Measurements from ENCODE around the gene ASB7. TPM values are rescaled to one million over a fixed set of nuclear protein-coding genes. Genes with fewer than 3 reads are reported as not detected.

The ASB7 gene, protein sequence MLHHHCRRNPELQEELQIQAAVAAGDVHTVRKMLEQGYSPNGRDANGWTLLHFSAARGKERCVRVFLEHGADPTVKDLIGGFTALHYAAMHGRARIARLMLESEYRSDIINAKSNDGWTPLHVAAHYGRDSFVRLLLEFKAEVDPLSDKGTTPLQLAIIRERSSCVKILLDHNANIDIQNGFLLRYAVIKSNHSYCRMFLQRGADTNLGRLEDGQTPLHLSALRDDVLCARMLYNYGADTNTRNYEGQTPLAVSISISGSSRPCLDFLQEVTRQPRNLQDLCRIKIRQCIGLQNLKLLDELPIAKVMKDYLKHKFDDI
- 23.5 TPM for total RNA-seq

DNA sequence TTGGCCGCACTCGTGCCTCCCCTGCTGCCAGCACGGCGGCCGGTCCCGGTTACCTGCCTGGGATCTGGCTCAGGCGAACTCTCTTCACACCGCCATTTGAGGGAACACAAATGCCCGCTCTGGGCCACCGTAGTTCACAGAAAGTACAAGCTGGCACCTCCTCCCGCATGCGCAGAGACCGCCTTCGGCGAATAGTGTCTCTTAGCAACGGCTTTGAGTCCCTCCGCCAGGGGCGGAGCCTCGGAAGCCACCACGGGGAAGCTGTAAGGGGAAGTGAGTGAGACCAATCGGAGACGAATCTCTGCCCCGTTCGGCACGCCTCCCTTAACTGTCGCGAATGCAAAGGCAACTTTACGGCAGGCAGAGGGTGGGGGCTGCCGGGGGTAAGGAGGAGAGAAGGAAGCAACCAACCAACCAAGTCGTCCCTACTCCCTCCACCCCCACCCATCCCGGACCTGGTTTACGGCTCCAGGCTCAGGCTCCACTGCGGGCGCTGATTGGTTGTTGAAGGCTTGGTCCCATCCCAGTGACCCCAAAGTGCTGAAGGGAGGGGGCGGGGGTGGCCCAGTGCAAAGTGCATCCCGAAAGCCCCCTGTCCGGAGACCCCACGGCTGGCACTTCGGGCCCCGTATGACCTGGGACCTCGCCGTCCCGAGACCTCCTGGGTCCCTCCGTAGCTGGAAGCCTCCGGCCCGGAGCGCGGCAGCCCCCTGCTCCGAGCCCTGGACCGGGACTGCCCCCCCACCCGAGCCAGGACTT is at the start of gene ASB7, which contains the start of gene LINS1:
Gene ASB7 (plus strand): TSS at position 526 of the 759 bp plus-strand sequence. CDS start 9,628 bp downstream, outside the sequence.
Gene LINS1 (minus strand): TSS at position 121 of the 759 bp plus-strand sequence. CDS start 21,342 bp downstream, outside the sequence.
- H3K27me3 ChIP-seq (ENCODE audit: insufficient read depth, low read length), result no peaks in the 10 kb centered on the region
- peaks cover 27% of the 10 kb centered on the region for H3K4me1 ChIP-seq (ENCODE audit: insufficient read depth, low read length)
- peak within 1 kb of the TSS; percentile 91 for H3K4me3 ChIP-seq (ENCODE audit: low read length)
- H3K9me3 ChIP-seq (ENCODE audit: low read depth, low read length), result no peaks in the 10 kb centered on the region

DNA sequence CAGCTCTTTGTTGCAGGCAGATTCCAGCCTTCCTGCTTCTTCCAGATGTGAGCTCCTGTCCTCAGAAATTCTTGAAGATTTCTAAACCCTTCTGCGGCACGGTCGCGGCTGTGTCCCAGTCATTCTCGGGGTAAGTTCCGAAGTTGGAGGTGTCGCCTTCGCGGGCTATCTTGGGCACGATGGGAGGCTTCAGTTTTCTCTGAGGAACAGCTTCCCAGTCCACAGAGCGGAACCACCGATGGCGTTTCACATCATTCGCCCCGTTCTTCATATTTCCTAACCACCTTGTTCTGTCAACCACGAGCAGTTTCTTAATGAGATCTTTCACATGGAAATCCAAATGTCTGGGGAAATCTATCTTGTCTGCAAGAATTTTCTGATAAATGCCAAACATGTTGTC is 48.9 kb upstream of the ASB7 start:
- no peaks in the 10 kb centered on the region for H3K27me3 ChIP-seq (ENCODE audit: insufficient read depth, low read length)
- H3K4me3 ChIP-seq (ENCODE audit: low read length), result no peak overlapping the region
- no peaks in the 10 kb centered on the region for H3K9me3 ChIP-seq (ENCODE audit: low read depth, low read length)
- no peaks in the 10 kb centered on the region for H3K4me1 ChIP-seq (ENCODE audit: insufficient read depth, low read length)

DNA sequence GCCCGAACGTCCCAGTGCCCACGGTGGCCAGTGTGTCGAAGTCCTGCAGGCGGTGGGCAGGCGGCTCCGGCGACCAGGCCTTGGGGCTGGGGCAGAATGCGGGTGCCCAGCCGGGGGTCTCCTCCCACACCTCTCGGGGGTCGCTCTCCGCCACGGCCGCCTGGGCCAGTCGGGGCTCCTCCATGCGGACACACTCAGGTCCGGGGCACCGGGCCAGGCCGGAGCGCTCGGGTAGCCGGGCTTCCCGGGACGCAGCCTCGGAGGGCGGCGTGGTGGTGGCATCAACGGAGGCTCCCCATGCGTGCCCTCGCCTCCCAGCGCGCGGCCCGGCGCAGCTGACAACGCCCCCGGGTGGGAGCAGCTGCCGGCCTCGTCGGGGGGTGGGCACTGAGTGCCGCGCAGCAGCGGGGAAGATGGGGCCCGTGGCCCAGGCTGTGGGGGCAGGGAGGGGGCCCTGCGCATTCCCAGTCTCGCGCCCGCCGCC is 43.6 kb upstream of the ASB7 start:
- H3K4me1 ChIP-seq (ENCODE audit: insufficient read depth, low read length), result peaks cover 25% of the 10 kb centered on the region
- H3K4me3 ChIP-seq (ENCODE audit: low read length), result no peak overlapping the region
- no peaks in the 10 kb centered on the region for H3K9me3 ChIP-seq (ENCODE audit: low read depth, low read length)
- no peaks in the 10 kb centered on the region for H3K27me3 ChIP-seq (ENCODE audit: insufficient read depth, low read length)

DNA sequence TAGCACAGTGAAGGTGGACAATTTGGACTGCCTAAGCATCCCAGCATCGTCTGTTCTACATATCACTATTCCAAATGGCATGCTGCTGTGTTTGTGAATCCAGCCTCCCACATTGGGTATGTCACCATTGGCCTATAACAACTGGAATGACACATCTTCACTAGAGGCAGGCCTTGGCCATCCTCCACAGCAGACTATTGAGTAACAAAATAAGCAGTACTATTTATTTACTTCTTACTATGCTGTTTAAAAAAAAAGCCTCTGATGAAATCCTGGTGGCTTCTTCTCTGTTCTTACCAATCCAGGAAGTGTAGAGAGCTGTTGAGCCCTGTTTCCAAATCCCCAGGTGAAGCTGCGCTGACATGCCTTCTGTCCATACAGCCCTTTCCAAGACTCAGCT is 43.1 kb upstream of the ASB7 start:
- Histone ChIP-seq H3K4me3 (ENCODE audit: low read length) (no peak overlapping the region), H3K9me3 (ENCODE audit: low read depth, low read length) (no peaks in the 10 kb centered on the region), H3K27me3 (ENCODE audit: insufficient read depth, low read length) (no peaks in the 10 kb centered on the region), H3K4me1 (ENCODE audit: insufficient read depth, low read length) (peaks cover 25% of the 10 kb centered on the region)

DNA sequence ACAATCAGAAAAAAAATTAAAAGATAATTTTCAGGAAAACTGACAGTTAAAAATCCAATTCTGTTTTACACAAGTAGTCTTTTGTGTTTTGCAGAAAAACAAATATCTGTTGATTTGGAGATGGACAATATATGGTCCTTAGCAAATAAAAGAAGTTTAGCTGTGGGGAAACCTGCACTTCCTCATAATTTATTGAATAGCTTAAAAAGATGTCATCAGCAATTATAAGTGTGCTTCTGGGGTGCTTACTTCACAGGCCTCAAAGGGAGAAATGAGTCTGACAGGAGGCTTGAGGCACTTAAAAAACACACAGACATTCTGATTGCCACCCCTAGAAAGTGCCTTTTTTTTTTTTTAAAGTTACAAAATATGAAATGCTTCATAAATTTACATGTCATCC is 42.1 kb upstream of the ASB7 start:
- Histone ChIP-seq H3K4me3 (ENCODE audit: low read length) (no peak overlapping the region), H3K9me3 (ENCODE audit: low read depth, low read length) (no peaks in the 10 kb centered on the region), H3K27me3 (ENCODE audit: insufficient read depth, low read length) (no peaks in the 10 kb centered on the region), H3K4me1 (ENCODE audit: insufficient read depth, low read length) (peaks cover 25% of the 10 kb centered on the region)

DNA sequence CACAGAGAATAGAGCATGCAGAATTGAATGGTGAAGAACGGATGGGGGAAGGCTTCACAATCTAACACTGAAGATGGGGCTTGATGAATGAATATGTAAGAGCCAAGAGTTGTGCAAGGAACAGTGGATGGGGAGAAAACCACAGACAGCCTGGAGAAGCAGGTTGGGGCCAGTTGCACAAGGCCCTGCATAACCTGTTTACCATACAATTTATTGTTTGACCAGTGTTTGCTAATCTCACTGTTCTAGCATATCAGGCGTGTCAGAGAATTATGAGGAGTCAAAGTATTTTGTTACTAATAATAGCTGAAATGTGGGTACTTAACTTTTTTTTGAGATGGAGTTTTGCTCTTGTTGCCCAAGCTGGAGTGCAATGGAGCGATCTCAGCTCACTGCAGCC is 36.8 kb upstream of the ASB7 start:
- Histone ChIP-seq H3K9me3 (ENCODE audit: low read depth, low read length) (no peaks in the 10 kb centered on the region), H3K4me1 (ENCODE audit: insufficient read depth, low read length) (peaks cover 12% of the 10 kb centered on the region), H3K4me3 (ENCODE audit: low read length) (no peak overlapping the region), H3K27me3 (ENCODE audit: insufficient read depth, low read length) (no peaks in the 10 kb centered on the region)

DNA sequence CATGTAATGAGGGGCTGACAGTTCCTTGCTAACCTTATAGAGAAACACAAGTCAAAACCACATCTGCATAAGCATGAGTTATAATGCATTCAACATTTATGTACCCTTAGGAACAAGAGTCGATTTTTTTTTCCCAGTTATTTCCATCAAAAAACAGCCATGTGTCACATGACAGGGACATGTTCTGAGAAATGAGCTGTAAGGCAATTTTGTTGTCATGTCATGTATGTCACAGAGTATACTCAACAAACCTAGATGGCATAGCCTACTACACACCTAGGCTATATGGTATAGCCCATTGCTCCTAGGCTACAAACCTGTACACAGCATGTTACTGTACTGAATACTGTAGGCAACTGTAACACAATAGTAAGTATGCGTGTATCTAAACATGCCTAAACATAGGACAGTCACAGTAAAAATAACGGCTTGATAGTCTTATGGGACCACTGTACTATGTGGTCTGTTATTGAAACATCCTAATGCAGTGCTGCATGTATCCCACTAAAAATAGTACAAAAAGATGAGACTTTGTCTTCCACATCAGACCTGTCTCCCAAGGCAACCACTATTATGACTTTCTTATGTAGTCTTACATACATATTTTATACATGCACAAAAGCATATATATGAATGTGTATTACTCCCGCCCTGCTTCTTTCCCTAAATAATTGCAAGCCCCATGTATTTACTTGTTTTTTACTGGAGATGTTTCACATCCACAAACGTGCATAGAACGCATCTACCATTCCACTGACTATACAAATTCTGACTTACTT is 35.4 kb upstream of the ASB7 start:
- no peaks in the 10 kb centered on the region for H3K27me3 ChIP-seq (ENCODE audit: insufficient read depth, low read length)
- H3K9me3 ChIP-seq (ENCODE audit: low read depth, low read length), result no peaks in the 10 kb centered on the region
- H3K4me3 ChIP-seq (ENCODE audit: low read length), result no peak overlapping the region
- peaks cover 6% of the 10 kb centered on the region for H3K4me1 ChIP-seq (ENCODE audit: insufficient read depth, low read length)

DNA sequence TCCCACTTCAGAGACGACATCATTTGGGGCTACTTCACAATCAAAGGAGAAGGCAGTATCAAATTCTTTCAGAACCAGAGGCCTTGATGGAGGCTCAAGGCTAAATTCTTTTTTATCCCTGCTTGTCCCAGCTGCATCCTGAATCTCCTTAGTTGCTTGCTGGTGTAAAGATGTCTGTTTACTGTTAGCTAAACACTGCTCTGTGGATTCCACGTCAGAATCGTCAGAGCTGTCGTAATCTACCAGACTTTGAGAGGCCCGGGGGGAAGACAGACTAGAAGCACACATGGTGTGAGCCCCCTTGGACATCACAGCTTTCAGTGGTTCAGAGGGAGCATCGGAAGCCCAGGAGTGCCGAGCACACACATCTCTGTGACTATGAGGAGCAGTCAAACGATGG is 33.0 kb upstream of the ASB7 start:
- Histone ChIP-seq H3K4me1 (ENCODE audit: insufficient read depth, low read length) (peaks cover 6% of the 10 kb centered on the region), H3K9me3 (ENCODE audit: low read depth, low read length) (no peaks in the 10 kb centered on the region), H3K27me3 (ENCODE audit: insufficient read depth, low read length) (no peaks in the 10 kb centered on the region)

DNA sequence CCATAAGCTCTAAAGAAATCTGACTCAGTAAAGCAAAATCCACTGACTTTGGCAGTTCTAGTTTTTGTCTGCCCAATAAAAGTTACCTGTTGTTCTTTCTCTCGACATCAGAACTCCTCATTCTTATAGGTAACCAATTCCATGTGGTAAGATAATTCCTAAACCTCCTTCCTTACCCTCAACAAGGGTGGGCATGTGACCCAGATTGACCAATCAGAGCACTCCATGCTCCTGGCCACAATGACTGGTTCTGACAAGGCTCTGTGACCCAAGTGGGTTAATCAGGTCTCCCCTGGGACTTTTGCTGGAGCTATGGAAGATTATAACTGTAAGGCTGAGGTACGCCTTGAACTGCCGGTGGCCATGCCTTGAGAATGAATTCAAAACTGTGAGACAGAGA is 32.1 kb upstream of the ASB7 start:
- peaks cover 6% of the 10 kb centered on the region for H3K4me1 ChIP-seq (ENCODE audit: insufficient read depth, low read length)
- no peaks in the 10 kb centered on the region for H3K9me3 ChIP-seq (ENCODE audit: low read depth, low read length)
- no peak overlapping the region for H3K4me3 ChIP-seq (ENCODE audit: low read length)
- no peaks in the 10 kb centered on the region for H3K27me3 ChIP-seq (ENCODE audit: insufficient read depth, low read length)

More for the DNA sequence above, 33.0 kb upstream of the ASB7 start:
- no peak overlapping the region for H3K4me3 ChIP-seq (ENCODE audit: low read length)

DNA sequence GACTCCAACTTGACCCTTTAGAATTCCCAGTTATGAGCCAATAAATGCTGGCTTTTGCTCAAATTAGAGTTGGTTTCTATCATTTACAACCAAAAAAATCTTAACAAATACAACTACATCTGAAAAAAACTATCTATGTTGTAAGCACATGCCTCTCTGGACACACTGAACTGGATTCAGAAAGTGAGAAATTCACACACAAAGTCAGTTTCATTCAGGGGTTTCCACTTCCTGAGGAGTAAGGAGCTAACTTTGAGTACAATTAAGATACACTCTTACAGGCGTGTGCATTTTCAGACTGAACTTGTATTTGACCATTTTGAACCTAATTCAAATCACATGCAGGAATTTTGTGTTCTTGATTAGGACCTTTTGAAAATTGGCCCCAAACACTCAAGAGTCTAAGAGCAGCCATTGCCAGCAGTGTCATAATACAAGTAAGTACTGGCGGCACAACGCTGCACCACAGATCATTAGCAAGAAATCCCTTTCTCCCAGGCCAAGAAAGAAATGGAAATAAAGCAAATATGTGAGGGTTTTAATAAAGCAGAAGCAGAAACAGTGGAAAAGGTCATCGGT is 31.6 kb upstream of the ASB7 start:
- Histone ChIP-seq H3K9me3 (ENCODE audit: low read depth, low read length) (no peaks in the 10 kb centered on the region), H3K27me3 (ENCODE audit: insufficient read depth, low read length) (no peaks in the 10 kb centered on the region), H3K4me3 (ENCODE audit: low read length) (no peak overlapping the region), H3K4me1 (ENCODE audit: insufficient read depth, low read length) (peaks cover 1% of the 10 kb centered on the region)

DNA sequence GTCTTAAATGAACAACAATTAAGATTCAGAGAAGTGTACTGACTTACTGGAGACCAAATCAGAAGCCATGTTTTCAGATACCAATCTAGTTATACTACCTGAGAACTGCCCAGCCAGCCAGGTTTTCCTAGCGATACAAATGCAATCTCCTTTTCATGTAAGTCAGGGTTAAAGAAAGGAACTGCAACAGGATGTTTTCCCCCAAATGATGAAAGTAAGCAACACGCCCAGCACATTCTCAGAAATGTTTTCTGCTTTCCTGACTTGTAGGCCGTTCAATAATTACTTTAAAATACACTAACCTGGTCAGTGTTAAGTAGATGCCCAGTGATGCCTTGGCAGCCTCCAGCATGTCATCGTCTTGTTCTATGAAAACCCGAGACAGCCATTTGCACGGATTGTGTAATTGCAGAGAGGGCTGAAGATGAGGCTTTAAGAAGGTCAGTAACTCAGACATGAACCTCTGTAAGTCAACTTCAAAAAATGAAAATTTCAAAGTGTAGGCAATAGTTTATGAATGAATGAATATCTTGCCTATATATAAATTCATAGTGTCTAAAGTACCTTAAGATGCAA is 30.7 kb upstream of the ASB7 start:
- Histone ChIP-seq H3K4me3 (ENCODE audit: low read length) (no peak overlapping the region), H3K9me3 (ENCODE audit: low read depth, low read length) (no peaks in the 10 kb centered on the region), H3K27me3 (ENCODE audit: insufficient read depth, low read length) (no peaks in the 10 kb centered on the region), H3K4me1 (ENCODE audit: insufficient read depth, low read length) (no peaks in the 10 kb centered on the region)

DNA sequence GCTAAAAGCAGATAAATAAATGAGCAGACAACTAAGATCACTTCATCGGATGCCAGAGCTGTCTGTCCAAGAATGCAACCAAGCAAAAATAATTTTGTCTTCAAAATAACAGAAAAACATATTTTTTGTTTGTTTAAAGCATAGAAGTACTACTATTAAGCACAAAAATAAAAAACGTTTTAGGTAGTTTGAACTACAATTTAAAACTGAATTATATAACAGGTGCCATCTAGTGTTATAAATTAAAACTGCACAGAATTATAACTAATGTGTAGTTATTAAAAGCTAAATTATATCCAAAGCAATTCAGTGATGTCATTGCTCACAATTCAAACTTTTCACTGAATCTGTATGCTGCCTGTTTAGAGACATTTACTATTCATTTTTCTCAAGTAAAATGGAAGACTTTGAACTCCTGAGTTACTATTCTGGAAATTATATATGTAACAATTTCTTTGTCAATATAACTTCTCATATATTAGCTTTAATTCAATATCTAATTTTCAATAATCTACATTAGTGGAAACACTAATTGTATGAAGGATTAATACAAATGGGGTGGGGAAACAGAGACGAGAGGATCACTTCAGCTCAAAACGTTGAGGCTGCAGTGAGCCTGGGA is 29.9 kb upstream of the ASB7 start:
- H3K4me3 ChIP-seq (ENCODE audit: low read length), result no peak overlapping the region
- H3K4me1 ChIP-seq (ENCODE audit: insufficient read depth, low read length), result no peaks in the 10 kb centered on the region

DNA sequence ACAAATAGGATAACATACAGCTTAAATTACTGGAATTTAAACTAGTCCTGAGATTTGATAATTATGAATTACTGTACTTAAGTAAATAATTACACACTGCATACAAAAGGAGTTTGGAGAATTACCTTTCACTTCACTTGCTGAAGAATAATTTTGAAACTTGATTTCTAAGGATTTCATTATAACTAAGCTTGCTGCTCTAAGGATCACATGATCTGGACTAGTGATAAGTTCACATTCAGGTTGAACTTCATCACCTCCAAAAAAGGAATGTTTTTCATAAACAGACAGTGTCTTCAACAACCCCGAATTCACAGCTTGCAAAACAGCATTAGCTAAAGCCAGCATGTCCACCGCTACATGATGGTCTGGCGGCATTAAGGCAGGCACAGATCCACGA is 28.9 kb upstream of the ASB7 start:
- Histone ChIP-seq H3K4me1 (ENCODE audit: insufficient read depth, low read length) (no peaks in the 10 kb centered on the region), H3K4me3 (ENCODE audit: low read length) (no peak overlapping the region), H3K27me3 (ENCODE audit: insufficient read depth, low read length) (no peaks in the 10 kb centered on the region), H3K9me3 (ENCODE audit: low read depth, low read length) (no peaks in the 10 kb centered on the region)

More for the DNA sequence above, 29.9 kb upstream of the ASB7 start:
- Histone ChIP-seq H3K9me3 (ENCODE audit: low read depth, low read length) (no peaks in the 10 kb centered on the region), H3K27me3 (ENCODE audit: insufficient read depth, low read length) (no peaks in the 10 kb centered on the region)

DNA sequence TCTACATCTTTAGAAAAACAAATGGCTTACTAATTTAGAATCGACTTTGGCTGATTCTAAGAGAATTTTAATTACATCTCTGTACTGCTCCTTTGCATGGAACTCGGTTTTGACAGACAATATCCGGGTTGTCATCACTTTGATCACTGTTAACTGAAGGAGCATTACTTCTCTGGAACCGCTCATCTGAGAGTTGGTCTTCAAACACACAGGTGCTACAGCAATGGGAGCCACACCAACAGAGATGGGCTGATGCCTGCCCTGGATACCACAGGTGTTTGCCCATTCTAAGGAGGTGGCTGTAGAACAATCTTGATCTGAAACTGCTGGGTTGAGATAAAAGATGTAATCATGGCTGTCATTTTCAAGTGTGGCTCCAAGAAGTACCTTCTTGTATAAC is 22.0 kb upstream of the ASB7 start:
- Histone ChIP-seq H3K27me3 (ENCODE audit: insufficient read depth, low read length) (no peaks in the 10 kb centered on the region), H3K4me1 (ENCODE audit: insufficient read depth, low read length) (no peaks in the 10 kb centered on the region), H3K9me3 (ENCODE audit: low read depth, low read length) (no peaks in the 10 kb centered on the region), H3K4me3 (ENCODE audit: low read length) (no peak overlapping the region)

Measured in mononuclear cell (primary cell).